HUES64 (cell line): ENCODE data around the gene ZFAND6.

Experiments
- H3K27ac ChIP-seq: 2 replicates; pipeline ENCODE4 v1.7.0; 2013; ENCODE audit warnings: low read depth, low read length, inconsistent platforms
- H3K27me3 ChIP-seq: 2 replicates; pipeline ENCODE4 v1.6.1; 2013; ENCODE audit warnings: mild to moderate bottlenecking, low read length; ENCODE audit not compliant: insufficient read depth
- H3K36me3 ChIP-seq: 2 replicates; pipeline ENCODE4 v1.6.1; 2013; ENCODE audit warnings: mild to moderate bottlenecking, low read length; ENCODE audit not compliant: insufficient read depth
- H3K4me1 ChIP-seq: 2 replicates; pipeline ENCODE4 v1.6.1; 2013; ENCODE audit warnings: mild to moderate bottlenecking, low read length, moderate library complexity; ENCODE audit not compliant: insufficient read depth
- H3K4me3 ChIP-seq: 2 replicates; pipeline ENCODE4 v1.5.1; 2013; ENCODE audit warnings: mild to moderate bottlenecking, low read length, moderate library complexity
- H3K9ac ChIP-seq: 2 replicates; pipeline ENCODE4 v1.6.1; 2013; ENCODE audit warnings: mild to moderate bottlenecking, low read depth, low read length
- H3K9me3 ChIP-seq: 2 replicates; pipeline ENCODE4 v1.6.1; 2013; ENCODE audit warnings: low read depth, low read length; ENCODE audit not compliant: insufficient read depth
- WGBS: fragments of 150-250, 120-280 bp; methylation state at CpG from one replicate; pipeline ENCODE4 v1.1.7; 2013; ENCODE audit warnings: missing lambda C conversion rate; 5-methylcytosine and 5-hydroxymethylcytosine counted together

ZFAND6 gene

GRCh38 chr15:80073197-80073596, 13.7 kb downstream of the ZFAND6 start:
- Histone ChIP-seq H3K4me1 (peaks cover 73% of the 10 kb centered on the region), H3K36me3 (no peaks in the 10 kb centered on the region), H3K27ac (no peak overlapping the region)

GRCh38 chr15:80076321-80077318, 17.1 kb downstream of the ZFAND6 start:
- H3K9me3 ChIP-seq: no peaks in the 10 kb centered on the region
- H3K9ac ChIP-seq: no peak overlapping the region
- H3K4me1 ChIP-seq: peaks cover 53% of the 10 kb centered on the region
- H3K36me3 ChIP-seq: no peaks in the 10 kb centered on the region
- H3K27ac ChIP-seq: no peak overlapping the region
- no peak overlapping the region for H3K4me3 ChIP-seq
- no peaks in the 10 kb centered on the region for H3K27me3 ChIP-seq
- WGBS: 62% methylated on average over 7 of the region's 8 CpGs

More at GRCh38 chr15:80073197-80073596, 13.7 kb downstream of the ZFAND6 start:
- H3K27me3 ChIP-seq: no peaks in the 10 kb centered on the region
- 100% methylated on average over 1 of the region's 3 CpGs for WGBS
- H3K4me3 ChIP-seq: peak overlapping the region; percentile 61
- H3K9me3 ChIP-seq: no peaks in the 10 kb centered on the region
- H3K9ac ChIP-seq: no peak overlapping the region

GRCh38 chr15:80081390-80081789, 21.9 kb downstream of the ZFAND6 start:
- no peak overlapping the region for H3K4me3 ChIP-seq
- no peaks in the 10 kb centered on the region for H3K27me3 ChIP-seq
- no peaks in the 10 kb centered on the region for H3K36me3 ChIP-seq
- H3K9me3 ChIP-seq: no peaks in the 10 kb centered on the region
- H3K27ac ChIP-seq: no peak overlapping the region
- H3K4me1 ChIP-seq: peaks cover 9% of the 10 kb centered on the region
- WGBS: 98% methylated on average over 2 of the region's 2 CpGs
- H3K9ac ChIP-seq: no peak overlapping the region

GRCh38 chr15:80087104-80087503, 27.6 kb downstream of the ZFAND6 start:
- no peaks in the 10 kb centered on the region for H3K27me3 ChIP-seq
- 90% methylated on average over 5 of the region's 5 CpGs for WGBS
- H3K9me3 ChIP-seq: no peaks in the 10 kb centered on the region
- no peak overlapping the region for H3K9ac ChIP-seq
- 0 out of 2 replicates have a peak, but pooled peaks cover 4% of the 10 kb centered on the region for H3K4me1 ChIP-seq
- H3K27ac ChIP-seq: no peak overlapping the region
- no peak overlapping the region for H3K4me3 ChIP-seq
- no peaks in the 10 kb centered on the region for H3K36me3 ChIP-seq

- Histone ChIP-seq H3K9me3 (no peaks in the 10 kb centered on the region), H3K27ac (no peak overlapping the region), H3K9ac (no peak overlapping the region), H3K27me3 (no peaks in the 10 kb centered on the region), H3K4me3 (no peak overlapping the region), H3K36me3 (no peaks in the 10 kb centered on the region), H3K4me1 (0 out of 2 replicates have a peak, but pooled peaks cover 4% of the 10 kb centered on the region)
- WGBS: 90% methylated on average over 1 of the region's 1 CpG
Observed at GRCh38 chr15:80090041-80090440, 30.6 kb downstream of the ZFAND6 start.

- H3K27me3 ChIP-seq: no peaks in the 10 kb centered on the region
- 0 out of 2 replicates have a peak, but pooled peaks cover 4% of the 10 kb centered on the region for H3K4me1 ChIP-seq
- no peak overlapping the region for H3K27ac ChIP-seq
- no peak overlapping the region for H3K4me3 ChIP-seq
- no peak overlapping the region for H3K9ac ChIP-seq
- 85% methylated on average over 6 of the region's 7 CpGs for WGBS
- no peaks in the 10 kb centered on the region for H3K36me3 ChIP-seq
- H3K9me3 ChIP-seq: no peaks in the 10 kb centered on the region
Observed at GRCh38 chr15:80090879-80091503, 31.5 kb downstream of the ZFAND6 start.

- no peaks in the 10 kb centered on the region for H3K4me1 ChIP-seq
Observed at GRCh38 chr15:80093854-80094418, 34.5 kb downstream of the ZFAND6 start.

GRCh38 chr15:80095511-80095910, 36.0 kb downstream of the ZFAND6 start:
- Histone ChIP-seq H3K4me3 (no peak overlapping the region), H3K9me3 (no peaks in the 10 kb centered on the region), H3K36me3 (no peaks in the 10 kb centered on the region), H3K4me1 (no peaks in the 10 kb centered on the region), H3K27ac (no peak overlapping the region), H3K27me3 (no peaks in the 10 kb centered on the region), H3K9ac (no peak overlapping the region)
- 92% methylated on average over 4 of the region's 4 CpGs for WGBS

More at GRCh38 chr15:80093854-80094418, 34.5 kb downstream of the ZFAND6 start:
- Histone ChIP-seq H3K4me3 (no peak overlapping the region), H3K9me3 (no peaks in the 10 kb centered on the region), H3K27ac (no peak overlapping the region), H3K27me3 (no peaks in the 10 kb centered on the region), H3K36me3 (no peaks in the 10 kb centered on the region), H3K9ac (no peak overlapping the region)
- 91% methylated on average over 5 of the region's 5 CpGs for WGBS

- 100% methylated on average over 2 of the region's 3 CpGs for WGBS
- Histone ChIP-seq H3K4me1 (no peaks in the 10 kb centered on the region), H3K4me3 (no peak overlapping the region), H3K9me3 (no peaks in the 10 kb centered on the region), H3K36me3 (no peaks in the 10 kb centered on the region), H3K27me3 (no peaks in the 10 kb centered on the region), H3K9ac (no peak overlapping the region), H3K27ac (no peak overlapping the region)
Observed at GRCh38 chr15:80095969-80096368, 36.5 kb downstream of the ZFAND6 start.

GRCh38 chr15:80098341-80098740, 38.9 kb downstream of the ZFAND6 start:
- no peak overlapping the region for H3K27ac ChIP-seq
- H3K27me3 ChIP-seq: no peaks in the 10 kb centered on the region
- no peaks in the 10 kb centered on the region for H3K9me3 ChIP-seq
- H3K4me3 ChIP-seq: no peak overlapping the region
- no peak overlapping the region for H3K9ac ChIP-seq
- WGBS: 90% methylated on average over 1 of the region's 1 CpG
- no peaks in the 10 kb centered on the region for H3K4me1 ChIP-seq
- H3K36me3 ChIP-seq: no peaks in the 10 kb centered on the region; the same call in 1 of the 2 replicates

- H3K9ac ChIP-seq: no peak overlapping the region
- no peaks in the 10 kb centered on the region for H3K9me3 ChIP-seq
- H3K4me1 ChIP-seq: no peaks in the 10 kb centered on the region
- WGBS: 93% methylated on average over 3 of the region's 3 CpGs
- no peaks in the 10 kb centered on the region; the same call in 1 of the 2 replicates for H3K36me3 ChIP-seq
- no peaks in the 10 kb centered on the region for H3K27me3 ChIP-seq
- no peak overlapping the region for H3K27ac ChIP-seq
- no peak overlapping the region for H3K4me3 ChIP-seq
Observed at GRCh38 chr15:80099241-80099640, 39.8 kb downstream of the ZFAND6 start.
